HL-60 (cell line): Measurements from ENCODE around the gene SETD3.

Source experiments
- DNase-seq, 2 experiments: peaks; one replicate each; pipeline ENCODE4 v3.0.0-alpha.2; 2010 to 2020; ENCODE audit warnings: low read depth in 1 of 2, low spot score in 1 of 2
- H3K27ac ChIP-seq: fragments of 250-450 bp; sonication (Bioruptor Pico); replicated peaks from 2 replicates; pipeline ENCODE4 v1.5.1; 2020; ENCODE audit warnings: mild to moderate bottlenecking, moderate library complexity
- H3K27me3 ChIP-seq: fragments of 250-450 bp; sonication (Bioruptor Pico); 2 replicates; pipeline ENCODE4 v1.5.1; 2021; ENCODE audit warnings: mild to moderate bottlenecking, moderate library complexity; ENCODE audit not compliant: insufficient read depth, poor library complexity, severe bottlenecking
- H3K4me3 ChIP-seq: replicated peaks from 2 replicates; pipeline ENCODE4 v1.5.1; 2011; ENCODE audit warnings: mild to moderate bottlenecking, control low read depth, low read length; ENCODE audit not compliant: insufficient read depth
- GABPA ChIP-seq: IDR thresholded peaks from 2 replicates; pipeline ENCODE4 v1.6.1; 2012; ENCODE audit warnings: low read depth
- POLR2AphosphoS5 ChIP-seq: IDR thresholded peaks from 2 replicates; pipeline ENCODE4 v1.6.1; 2012; ENCODE audit warnings: low read depth
- REST ChIP-seq: IDR thresholded peaks from 2 replicates; pipeline ENCODE4 v1.6.1; 2012; ENCODE audit warnings: low read depth; ENCODE audit not compliant: insufficient replicate concordance
- SPI1 ChIP-seq: IDR thresholded peaks from 2 replicates; pipeline ENCODE4 v1.6.1; 2012; ENCODE audit warnings: low read depth, mild to moderate bottlenecking, borderline replicate concordance
- TF ChIP-seq, protein P1 (sequence below): IDR thresholded peaks from one replicate; pipeline ENCODE4 v1.5.1; 2011; ENCODE audit warnings: low read length, control low read depth, inconsistent platforms; ENCODE audit not compliant: insufficient read depth

Gene SETD3

DNA sequence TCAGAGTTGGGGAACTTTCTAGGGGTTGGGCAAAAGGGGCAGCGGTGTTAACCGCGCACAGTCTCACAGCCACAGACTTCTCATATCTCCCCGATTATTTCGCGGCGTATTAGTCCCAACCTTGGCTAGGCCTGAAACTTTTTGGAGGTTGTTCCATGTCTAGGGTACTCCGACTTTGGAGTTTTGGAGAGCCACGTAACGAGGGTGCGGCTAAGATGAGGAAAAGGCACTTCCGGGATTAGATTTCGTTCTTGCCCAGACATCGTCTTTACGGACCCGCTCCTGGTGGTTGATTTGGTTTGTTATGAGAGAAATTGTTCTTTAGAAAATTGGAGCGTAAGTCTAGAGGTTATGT lies 1.1 kb upstream of the SETD3 start:
- peak; percentile 23 to 29 for DNase-seq
- H3K4me3 ChIP-seq: peak overlapping the region; percentile 97
- TF ChIP-seq, protein P1, sequence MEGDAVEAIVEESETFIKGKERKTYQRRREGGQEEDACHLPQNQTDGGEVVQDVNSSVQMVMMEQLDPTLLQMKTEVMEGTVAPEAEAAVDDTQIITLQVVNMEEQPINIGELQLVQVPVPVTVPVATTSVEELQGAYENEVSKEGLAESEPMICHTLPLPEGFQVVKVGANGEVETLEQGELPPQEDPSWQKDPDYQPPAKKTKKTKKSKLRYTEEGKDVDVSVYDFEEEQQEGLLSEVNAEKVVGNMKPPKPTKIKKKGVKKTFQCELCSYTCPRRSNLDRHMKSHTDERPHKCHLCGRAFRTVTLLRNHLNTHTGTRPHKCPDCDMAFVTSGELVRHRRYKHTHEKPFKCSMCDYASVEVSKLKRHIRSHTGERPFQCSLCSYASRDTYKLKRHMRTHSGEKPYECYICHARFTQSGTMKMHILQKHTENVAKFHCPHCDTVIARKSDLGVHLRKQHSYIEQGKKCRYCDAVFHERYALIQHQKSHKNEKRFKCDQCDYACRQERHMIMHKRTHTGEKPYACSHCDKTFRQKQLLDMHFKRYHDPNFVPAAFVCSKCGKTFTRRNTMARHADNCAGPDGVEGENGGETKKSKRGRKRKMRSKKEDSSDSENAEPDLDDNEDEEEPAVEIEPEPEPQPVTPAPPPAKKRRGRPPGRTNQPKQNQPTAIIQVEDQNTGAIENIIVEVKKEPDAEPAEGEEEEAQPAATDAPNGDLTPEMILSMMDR: no peak
- TF ChIP-seq POLR2AphosphoS5 (no peak), GABPA (no peak), SPI1 (no peak), REST (no peak)
- peak overlapping the region; percentile 87 for H3K27ac ChIP-seq
- H3K27me3 ChIP-seq: no peaks in the 10 kb centered on the region

DNA sequence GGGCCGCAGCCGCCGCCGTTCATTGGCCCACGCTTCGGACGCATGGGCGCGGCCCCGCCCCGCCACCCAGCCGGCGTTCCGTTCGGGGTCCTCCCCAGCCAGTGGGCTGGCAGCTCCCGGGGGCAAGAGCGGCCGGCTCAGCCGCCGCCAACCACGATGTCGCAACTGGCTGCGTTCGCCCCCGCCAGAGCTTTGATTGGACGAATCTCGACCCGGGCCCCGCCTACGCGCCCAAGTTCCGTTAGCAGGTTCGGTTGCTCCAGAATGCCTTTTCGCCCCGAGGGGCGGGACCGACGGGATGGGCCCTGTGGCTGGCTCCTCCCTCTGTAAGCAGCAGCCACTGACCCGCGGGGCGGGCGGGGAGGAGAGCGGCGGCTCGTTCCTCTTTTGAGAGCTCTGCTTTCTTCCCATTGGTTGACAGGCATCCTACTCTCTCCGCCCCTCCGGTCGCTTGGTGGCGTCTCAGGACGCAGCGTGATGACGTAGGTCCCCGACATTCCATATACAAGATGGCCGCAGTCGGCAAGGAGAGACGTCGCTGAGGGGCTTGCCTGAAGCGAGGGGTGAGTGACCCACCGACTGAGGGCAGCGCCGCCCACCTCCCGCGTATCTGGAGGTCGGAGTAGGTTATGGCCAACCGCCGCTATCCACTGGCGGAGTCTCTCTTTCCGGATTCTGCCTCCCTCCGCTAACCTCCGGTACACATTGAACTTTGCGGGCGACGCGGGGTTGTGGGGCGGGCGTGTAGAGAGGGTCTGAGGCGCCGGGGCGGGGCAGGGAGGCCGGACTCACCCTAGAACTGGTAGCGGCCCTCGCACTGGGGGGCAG lies 472 bp upstream of the SETD3 start, which contains the start of gene CCNK:
CCNK (plus strand) TSS at position 493 of the 828 bp plus-strand sequence. CDS start 11,269 bp downstream, outside the sequence.
- TF ChIP-seq REST (peak; percentile 45), SPI1 (no peak), POLR2AphosphoS5 (peak; percentile 91), GABPA (peak; percentile 67; the same call in 1 of the 2 replicates)
- TF ChIP-seq, protein P1: no peak
- peak within 1 kb of the TSS; percentile 87 for H3K27ac ChIP-seq

DNA sequence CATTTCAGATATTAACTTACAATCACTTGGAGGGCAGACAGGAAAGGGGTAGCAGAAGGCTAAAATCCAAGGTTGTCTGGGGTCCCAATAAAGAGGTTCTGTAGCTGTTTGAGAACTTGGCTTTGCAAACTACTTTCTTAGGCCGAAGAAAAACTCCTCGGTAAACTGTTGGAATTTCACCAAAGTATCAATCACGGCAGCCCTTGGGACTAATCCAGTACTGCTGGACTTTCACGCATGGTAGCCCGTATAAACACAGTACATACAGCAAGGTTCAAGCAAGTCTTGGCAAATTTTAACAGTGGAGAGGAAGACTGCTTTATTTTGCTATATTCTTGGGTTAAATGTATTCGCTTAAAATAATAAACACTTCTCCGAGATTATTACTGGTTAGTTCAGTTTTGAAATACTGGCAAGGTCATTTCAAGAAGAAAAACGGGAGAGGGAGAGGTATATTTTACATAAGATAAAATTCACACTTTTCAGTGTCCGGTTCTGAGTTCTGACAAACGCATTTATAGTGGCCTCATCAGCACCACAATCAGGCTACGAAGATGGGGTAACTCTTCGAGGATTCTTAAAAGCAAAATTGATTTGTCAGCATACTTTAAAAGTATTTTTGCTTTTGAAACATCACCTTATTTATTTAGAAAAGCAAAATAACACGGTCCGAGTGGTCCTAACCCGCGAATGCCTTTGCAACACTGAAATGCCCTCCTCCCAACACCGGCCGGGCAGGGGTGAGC lies 1.3 kb downstream of the SETD3 start:
- no peak for DNase-seq
- Histone ChIP-seq H3K4me3 (peak overlapping the region; percentile 69), H3K27me3 (no peaks in the 10 kb centered on the region), H3K27ac (peak overlapping the region; percentile 33)
- no peak for TF ChIP-seq POLR2AphosphoS5
- TF ChIP-seq SPI1: no peak
- TF ChIP-seq, protein P1: no peak
- no peak for TF ChIP-seq REST
- TF ChIP-seq GABPA: no peak

More for the DNA sequence above, 472 bp upstream of the SETD3 start, which contains the start of gene CCNK:
- peak; percentile 99 to 100 for DNase-seq
- H3K27me3 ChIP-seq: no peaks in the 10 kb centered on the region
- H3K4me3 ChIP-seq: peak within 1 kb of the TSS; percentile 97
